Panc1 (cell line): ENCODE results near the gene GAB1. TPM values are rescaled to one million over a fixed set of nuclear protein-coding genes. Genes with fewer than 3 reads are reported as not detected.

Experiments
- ATAC-seq: fragments of 200-7000 bp; cut with Tn5 transposase; 2 replicates; pipeline ENCODE4 v1.9.1; 2020; ENCODE audit warnings: mild to moderate bottlenecking, moderate library complexity
- BruUV-seq: library from RNA; stranded (reverse); fragments of 400-500 nt; replicated peaks from 2 replicates; lab custom pipeline; 2021; lab: Mats Ljungman, UMichigan
- CTCF ChIA-PET: fragments of 300-600 bp; sonication (Branson Sonifier 250); formaldehyde crosslinking; loops from one replicate; lab custom pipeline; 2022; ENCODE audit warnings: antibody characterized with exemption; lab: Charles Lee
- POLR2A ChIA-PET: fragments of 300-600 bp; sonication (Branson Sonifier 250); formaldehyde crosslinking; loops from one replicate; lab custom pipeline; 2022; ENCODE audit warnings: antibody characterized with exemption; lab: Charles Lee
- DNase-seq: peaks from one replicate; pipeline ENCODE4 v3.0.0-alpha.2; 2010; ENCODE audit warnings: low read depth, low spot score
- H3K27ac ChIP-seq: 2 replicates; pipeline ENCODE4 v1.5.1; 2011; ENCODE audit warnings: mild to moderate bottlenecking, low read length, inconsistent platforms
- H3K27me3 ChIP-seq: fragments of 200-500 bp; sonication (Bioruptor generic); 2 replicates; pipeline ENCODE4 v1.6.0; 2014; ENCODE audit warnings: low read length, inconsistent platforms; ENCODE audit not compliant: control insufficient read depth, insufficient read depth
- H3K36me3 ChIP-seq: fragments of 200-500 bp; sonication (Bioruptor generic); 2 replicates; pipeline ENCODE4 v1.5.1; 2014; ENCODE audit warnings: inconsistent platforms, mild to moderate bottlenecking, low read length, moderate library complexity; ENCODE audit not compliant: control insufficient read depth, insufficient read depth
- H3K4me1 ChIP-seq: 2 replicates; pipeline ENCODE4 v1.5.1; 2011; ENCODE audit warnings: inconsistent platforms, mild to moderate bottlenecking, low read length, moderate library complexity; ENCODE audit not compliant: control insufficient read depth, insufficient read depth
- H3K4me3 ChIP-seq, 2 experiments: 2 replicates each; pipeline ENCODE4 v1.5.1; 2011 to 2012; ENCODE audit warnings: low read depth in 2 of 2, low read length in 2 of 2, mild to moderate bottlenecking in 2 of 2, inconsistent platforms in 1 of 2, moderate library complexity in 1 of 2
- H3K9me3 ChIP-seq: fragments of 200-500 bp; sonication (Bioruptor generic); 2 replicates; pipeline ENCODE4 v1.5.1; 2014; ENCODE audit warnings: low read depth, mild to moderate bottlenecking, inconsistent platforms, low read length, moderate library complexity; ENCODE audit not compliant: control insufficient read depth, insufficient read depth
- CTCF ChIP-seq: fragments of 450-650 bp; IDR thresholded peaks from 2 replicates; pipeline ENCODE4 v1.5.1; 2017; ENCODE audit warnings: mild to moderate bottlenecking
- POLR2AphosphoS5 ChIP-seq: IDR thresholded peaks from 2 replicates; pipeline ENCODE4 v1.6.1; 2012; ENCODE audit warnings: mild to moderate bottlenecking, low read depth, low read length, moderate library complexity
- REST ChIP-seq, 2 experiments: IDR thresholded peaks; 2 replicates each; pipeline ENCODE4 v1.6.1; 2011 to 2012; ENCODE audit warnings: low read depth in 2 of 2, control low read depth in 1 of 2, low read length in 1 of 2, mild to moderate bottlenecking in 1 of 2, moderate library complexity in 1 of 2; ENCODE audit not compliant: insufficient read depth in 1 of 2
- SIN3A ChIP-seq: IDR thresholded peaks from 2 replicates; pipeline ENCODE4 v1.6.1; 2012; ENCODE audit warnings: low read depth, mild to moderate bottlenecking, low read length, moderate library complexity, borderline replicate concordance; ENCODE audit not compliant: insufficient read depth
- TCF7L2 ChIP-seq: IDR thresholded peaks from 2 replicates; pipeline ENCODE4 v1.6.1; 2011; ENCODE audit warnings: mild to moderate bottlenecking, low read depth, low read length, inconsistent platforms
- in situ Hi-C: cut with HindIII; loops from 2 replicates; pipeline ENCODE4 v1.10.0; 2016; ENCODE audit warnings: low sequenced_read_pairs, low pct_unique_long_range_greater_than_20kb
- intact Hi-C: fragments of 100-400 bp; cut with micrococcal nuclease; formaldehyde crosslinking; loops from one replicate; pipeline ENCODE4 v1.10.0; 2022; ENCODE audit not compliant: unreplicated experiment
- total RNA-seq: library from RNA; stranded (reverse); gene quantifications from one replicate; pipeline ENCODE4 v1.2.1, GENCODE V29; 2021; ENCODE audit not compliant: unreplicated experiment

Gene GAB1
- total RNA-seq, 1 experiment from 2014 or later: 2.8 TPM

- in situ Hi-C loops (no loop called here), intact Hi-C loops (no loop called here)
- DNase-seq (no peak), ATAC-seq (no peak)
- Histone ChIP-seq H3K27ac (no peak overlapping the region), H3K9me3 (no peaks in the 10 kb centered on the region), H3K4me1 (no peaks in the 10 kb centered on the region), H3K27me3 (peaks cover 4% of the 10 kb centered on the region; the same call in 1 of the 2 replicates), H3K4me3 (no peak overlapping the region), H3K36me3 (no peaks in the 10 kb centered on the region)
- CTCF ChIA-PET: interaction anchor here (0.6 kb wide), 1 partner anchor 184 kb away, joined by 8 read pairs; no protein-coding TSS in a partner anchor
- BruUV-seq: no TSS peak
- TF ChIP-seq POLR2AphosphoS5 (no peak), TCF7L2 (no peak), REST (IDR thresholded peaks at IDR 0.05; ENCODE audit: insufficient read depth in 1 of 2, low read depth in 2 of 2, low read length in 1 of 2) (no peak), SIN3A (no peak), CTCF (no peak)
- POLR2A ChIA-PET: no interaction called here
Observed at GRCh38 chr4:143341186-143341755, 4.6 kb downstream of the GAB1 start.

GRCh38 chr4:143343276-143343831, 6.7 kb downstream of the GAB1 start:
- H3K36me3 ChIP-seq: no peaks in the 10 kb centered on the region
- POLR2A ChIA-PET: no interaction called here
- BruUV-seq: no TSS peak
- H3K4me3 ChIP-seq: no peak overlapping the region
- H3K27me3 ChIP-seq: peaks cover 3% of the 10 kb centered on the region; the same call in 1 of the 2 replicates
- H3K4me1 ChIP-seq: no peaks in the 10 kb centered on the region
- intact Hi-C loops: no loop called here
- TF ChIP-seq SIN3A: no peak
- no peak for TF ChIP-seq REST (IDR thresholded peaks at IDR 0.05; ENCODE audit: insufficient read depth in 1 of 2, low read depth in 2 of 2, low read length in 1 of 2)
- no peak for TF ChIP-seq TCF7L2
- TF ChIP-seq CTCF: no peak
- no peak for TF ChIP-seq POLR2AphosphoS5
- ATAC-seq: no peak
- no peak for DNase-seq
- CTCF ChIA-PET: no interaction called here
- in situ Hi-C loops: no loop called here
- H3K27ac ChIP-seq: no peak overlapping the region
- no peaks in the 10 kb centered on the region for H3K9me3 ChIP-seq
